GM21367 (cell line): ENCODE results near the gene LHB.

Source experiments
- ATAC-seq: cut with Tn5 transposase; IDR thresholded peaks from one replicate; pipeline ENCODE4 v1.9.1; 2021; ENCODE audit not compliant: unreplicated experiment

The LHB gene

GRCh38 chr19:48986211-48986610 lies 30.7 kb downstream of the LHB start:
- no peak for ATAC-seq

GRCh38 chr19:48985711-48986110 lies 31.2 kb downstream of the LHB start:
- ATAC-seq, result no peak

- ATAC-seq, result no peak
These were observed 34.6 kb downstream of the LHB start for GRCh38 chr19:48982280-48982679.

GRCh38 chr19:48977061-48977460 lies 39.8 kb downstream of the LHB start:
- no peak for ATAC-seq

- no peak for ATAC-seq
These were observed 40.7 kb downstream of the LHB start for GRCh38 chr19:48975947-48976847.

GRCh38 chr19:48970923-48971395 lies 45.9 kb downstream of the LHB start:
- ATAC-seq, result no peak

- no peak for ATAC-seq
These were observed 46.6 kb downstream of the LHB start for GRCh38 chr19:48970139-48970766.

- no peak for ATAC-seq
These were observed 47.4 kb downstream of the LHB start for GRCh38 chr19:48969276-48970138.

- ATAC-seq, result no peak
These were observed 48.1 kb downstream of the LHB start for GRCh38 chr19:48968813-48969218.

- ATAC-seq, result no peak
These were observed 48.7 kb downstream of the LHB start for GRCh38 chr19:48968179-48968661.

- ATAC-seq, result no peak
These were observed 49.3 kb downstream of the LHB start for GRCh38 chr19:48967346-48968178.

- no peak for ATAC-seq
These were observed 50.1 kb downstream of the LHB start for GRCh38 chr19:48966541-48967345.
